Activated gamma-delta T cell treated with anti-CD3 and anti-CD28 coated beads, Interleukin-2, amount 50 U/mL, for 16 hours (primary cell): Measurements from ENCODE around the gene STARD5.

Experiments used
- DNase-seq: peaks from one replicate; pipeline ENCODE4 v3.0.0-alpha.2; 2020; ENCODE audit warnings: low read depth

STARD5 gene

DNA sequence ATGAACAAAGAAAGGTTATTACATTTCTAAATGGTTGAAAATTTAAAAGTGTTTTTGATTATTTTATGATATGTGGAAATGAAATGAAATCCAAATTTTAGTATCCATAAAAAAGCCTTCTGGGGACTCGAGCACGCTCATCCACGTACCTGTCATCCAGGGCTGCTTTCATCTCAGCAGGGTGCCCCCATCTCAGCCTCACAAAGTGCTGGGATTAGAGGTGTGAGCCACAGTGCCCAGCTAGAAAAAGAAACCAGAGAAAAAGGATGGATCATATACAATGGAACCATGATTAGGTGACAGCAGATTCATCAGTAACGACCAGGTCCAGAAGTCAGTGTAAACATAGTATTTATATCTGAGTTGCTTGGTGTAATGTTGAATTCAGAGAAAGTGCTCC is 49.7 kb downstream of the STARD5 start:
- no peak for DNase-seq

DNA sequence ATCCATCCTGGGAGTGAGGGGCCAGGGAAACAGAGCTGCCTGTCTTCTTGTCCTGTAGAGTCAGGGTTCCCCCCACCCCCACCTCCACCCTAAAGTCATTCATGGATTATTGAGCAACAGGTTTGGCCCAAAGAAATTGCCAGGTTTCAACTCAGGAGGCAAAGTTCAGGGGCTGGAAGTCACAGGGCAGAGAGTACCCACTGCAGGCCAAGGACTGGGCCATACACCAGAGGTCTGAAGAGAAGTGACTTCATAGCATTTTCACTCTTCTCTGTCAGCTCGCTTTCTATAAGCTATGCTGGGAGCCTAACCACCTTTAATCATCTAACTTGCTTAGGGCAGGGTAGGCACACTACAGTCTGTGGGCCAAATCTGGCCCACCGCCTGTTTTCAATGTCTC is 50.1 kb downstream of the STARD5 start:
- no peak for DNase-seq

DNA sequence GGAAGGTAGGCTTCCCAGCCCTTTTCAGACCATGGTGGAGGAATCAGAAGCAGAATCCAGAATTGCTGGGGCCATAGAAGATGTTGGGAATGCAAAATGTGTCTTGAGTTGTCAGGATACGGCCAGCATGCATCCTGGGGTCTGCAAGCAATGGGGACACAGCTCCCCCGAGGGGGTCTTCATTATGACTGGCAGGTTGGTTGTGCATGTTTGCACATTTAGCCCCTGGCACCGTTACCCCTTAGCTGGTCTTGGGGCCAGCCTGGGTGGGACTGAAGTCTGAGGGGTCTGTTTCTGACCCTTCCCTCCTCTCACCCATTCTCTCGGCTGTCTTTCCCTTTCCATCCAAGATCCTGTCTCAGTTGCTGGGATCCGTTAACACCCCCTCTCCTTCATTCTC is 50.7 kb downstream of the STARD5 start:
- DNase-seq: no peak

DNA sequence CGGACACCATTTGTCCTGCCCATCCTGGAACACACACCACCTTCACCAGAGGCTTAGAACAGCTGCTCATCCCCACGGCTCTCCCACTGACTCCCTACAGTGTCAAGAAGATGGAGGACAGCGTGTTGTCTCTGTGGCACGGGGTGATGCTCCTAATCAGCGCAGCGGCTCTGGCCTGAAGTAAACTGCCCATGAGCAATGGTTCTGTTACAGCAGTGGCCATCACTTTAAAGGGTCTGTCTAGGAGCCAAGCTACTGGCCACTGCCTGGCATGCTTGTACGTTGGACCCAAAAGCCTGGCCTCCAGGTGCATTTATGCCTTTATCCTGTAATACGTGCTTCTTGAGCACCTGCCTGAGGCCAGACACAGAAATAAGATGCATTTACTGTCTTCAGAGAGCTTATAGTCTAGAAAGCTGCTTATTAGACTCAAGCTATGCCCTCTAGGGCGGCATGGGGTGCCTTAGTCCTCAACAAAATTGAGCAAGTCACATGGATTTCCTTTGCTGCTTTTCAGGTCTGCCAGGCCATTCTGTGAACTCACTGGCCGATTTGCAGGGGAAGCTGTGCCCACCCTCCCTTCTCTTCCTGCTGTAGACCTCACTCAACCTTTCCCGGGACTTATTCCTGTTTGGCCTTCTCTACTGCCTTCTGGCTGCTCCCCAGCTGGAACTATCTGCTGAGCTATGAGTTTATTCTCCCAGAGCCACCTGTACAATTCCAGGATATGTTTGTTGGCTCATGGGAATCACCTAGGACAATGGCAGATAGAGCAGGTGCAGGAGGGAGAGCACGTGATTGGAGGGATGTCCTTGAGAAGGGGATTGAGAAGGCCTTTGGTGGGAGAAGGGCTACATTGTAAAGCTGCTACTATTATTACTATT is 51.9 kb downstream of the STARD5 start:
- no peak for DNase-seq

DNA sequence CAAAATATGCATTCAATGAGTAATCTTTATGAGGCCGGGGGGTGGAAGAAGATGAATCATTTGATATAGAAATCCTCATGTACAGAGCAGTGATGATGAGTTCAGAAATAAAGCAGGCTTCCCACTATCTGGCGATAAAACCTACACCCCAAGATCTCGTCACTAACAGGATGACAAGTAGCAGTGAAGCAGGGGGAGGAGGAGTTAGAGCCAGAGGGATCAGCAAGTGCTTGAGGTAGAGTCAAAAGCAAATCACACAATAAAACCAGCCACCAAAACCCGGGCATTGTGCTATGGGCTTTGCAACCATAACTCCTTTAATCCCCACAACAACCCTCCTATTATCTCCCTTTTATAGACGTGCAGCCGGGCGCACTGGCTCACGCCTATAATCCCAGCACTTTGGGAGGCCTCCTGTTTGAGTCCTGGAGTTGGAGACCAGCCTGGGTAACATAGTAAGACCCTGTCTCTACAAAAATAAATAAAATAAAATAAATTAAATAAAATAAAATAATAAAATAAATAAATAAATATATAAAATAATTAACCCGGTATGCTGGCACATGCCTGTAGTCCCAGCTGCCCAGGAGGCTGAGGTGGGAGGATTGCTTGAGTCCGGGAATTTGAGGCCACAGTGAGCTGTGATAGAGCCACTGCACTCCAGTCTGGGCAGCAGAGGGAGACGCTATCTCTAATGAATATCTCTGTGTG is 53.0 kb downstream of the STARD5 start:
- no peak for DNase-seq

DNA sequence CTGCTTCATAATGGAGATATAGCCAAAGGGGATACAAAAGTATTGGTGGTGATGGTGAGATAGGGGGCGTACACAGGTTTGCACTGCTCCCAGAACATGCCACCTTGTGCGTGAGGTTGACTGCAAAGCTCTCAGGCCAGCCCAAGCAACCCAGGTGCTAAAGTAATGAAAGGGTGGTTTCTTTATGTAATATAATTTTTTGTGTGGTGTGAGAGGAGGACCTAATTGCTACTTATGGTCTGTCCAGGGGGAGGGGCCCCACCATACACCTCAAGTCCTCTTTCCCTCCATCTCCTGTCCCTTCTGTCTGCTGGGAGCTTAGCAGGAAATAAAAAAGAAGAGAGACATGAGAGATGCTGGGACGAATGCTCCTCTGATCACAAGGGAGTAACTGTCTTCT is 53.8 kb downstream of the STARD5 start:
- DNase-seq: no peak

DNA sequence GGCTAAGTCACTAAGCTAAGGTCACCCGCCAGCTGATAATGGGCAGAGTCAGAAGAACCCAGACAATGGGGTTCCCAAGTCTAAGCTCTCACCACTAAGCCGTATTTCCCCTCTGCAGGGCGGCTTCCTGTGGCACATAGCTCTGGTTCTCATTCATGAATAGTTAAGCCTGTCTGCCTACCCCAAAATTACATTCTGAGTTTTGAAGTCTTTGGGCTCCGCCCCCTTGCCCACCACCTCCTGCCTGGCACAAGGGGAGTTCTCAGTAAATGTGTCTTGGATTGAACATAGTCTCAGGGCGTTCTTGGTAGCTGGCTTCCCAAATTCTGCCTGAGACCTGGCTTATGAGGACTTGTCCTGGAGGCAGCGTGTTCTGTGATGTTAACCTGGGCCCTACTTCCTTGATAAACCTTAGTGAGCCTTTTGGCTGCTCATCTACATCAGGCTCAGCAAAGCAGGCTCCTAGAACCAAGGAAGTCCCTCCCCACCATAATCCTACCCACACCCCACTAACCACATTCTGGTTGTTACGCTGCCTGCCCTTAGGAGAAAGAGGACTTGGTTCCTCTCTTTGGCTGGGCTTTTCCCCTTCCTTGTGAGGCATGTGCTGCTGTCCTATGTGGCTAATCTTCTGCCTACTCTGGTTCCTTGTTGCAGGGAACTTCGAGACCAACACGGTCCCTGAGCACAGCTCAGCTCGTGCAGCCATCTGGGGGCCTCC is 54.9 kb downstream of the STARD5 start:
- DNase-seq: no peak

DNA sequence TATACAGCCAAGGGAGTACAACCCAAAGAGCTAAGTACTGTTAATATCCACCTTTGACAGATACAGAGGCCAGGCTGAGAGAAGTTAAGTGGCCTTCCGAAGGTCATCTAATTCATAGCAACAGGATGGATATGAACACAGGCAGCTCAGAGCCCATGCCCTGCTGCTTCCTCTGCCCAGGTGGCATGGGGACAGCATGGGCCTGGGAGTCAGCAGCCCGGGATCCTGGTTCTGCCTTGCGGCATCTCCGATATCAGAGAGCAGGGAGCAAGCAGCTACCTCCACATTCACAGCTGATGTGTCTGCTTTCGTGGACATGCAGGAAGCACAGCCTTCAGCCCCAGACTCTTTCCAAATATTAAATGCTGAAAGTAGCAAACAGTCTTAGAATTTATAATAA is 55.6 kb downstream of the STARD5 start:
- DNase-seq: no peak

DNA sequence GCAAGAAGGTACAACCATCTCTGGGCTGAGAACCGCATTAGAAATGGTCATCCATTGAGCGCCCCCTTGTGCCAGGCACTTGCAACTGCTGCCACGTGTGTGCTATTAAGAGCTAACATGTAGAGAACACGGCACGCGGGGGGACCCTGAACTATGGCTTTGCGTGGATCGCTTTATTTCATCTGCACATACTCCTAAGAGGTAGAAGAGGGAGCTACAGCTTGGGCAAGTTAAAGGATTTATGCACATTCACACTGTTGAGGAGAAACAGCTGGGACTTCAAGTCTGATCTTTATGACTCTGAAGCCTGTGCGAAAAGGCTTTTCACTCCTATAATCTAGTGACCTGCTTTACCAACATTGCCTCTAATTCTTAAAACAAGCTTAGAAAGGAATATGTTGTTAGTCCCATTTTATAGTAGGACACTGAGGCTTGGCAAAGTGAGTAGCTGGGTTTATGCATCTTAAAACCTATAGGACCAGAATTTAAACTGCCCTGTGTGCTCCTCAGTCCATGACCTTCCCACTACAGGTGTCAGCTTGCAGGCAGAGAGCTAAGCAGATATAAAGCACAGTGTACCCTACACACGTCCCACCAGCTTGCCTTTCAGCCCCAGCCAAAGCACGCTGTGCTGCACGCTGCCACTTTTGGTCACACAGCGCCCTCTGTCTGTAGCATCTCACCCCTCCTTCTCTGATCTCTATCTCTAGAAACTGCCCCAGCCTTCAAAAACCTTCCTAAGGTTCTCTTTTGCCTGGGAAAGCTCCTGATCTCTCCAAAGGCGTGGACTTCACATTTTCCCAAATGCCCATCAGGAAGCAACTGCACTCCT is 57.8 kb downstream of the STARD5 start:
- DNase-seq: peak; percentile 75

DNA sequence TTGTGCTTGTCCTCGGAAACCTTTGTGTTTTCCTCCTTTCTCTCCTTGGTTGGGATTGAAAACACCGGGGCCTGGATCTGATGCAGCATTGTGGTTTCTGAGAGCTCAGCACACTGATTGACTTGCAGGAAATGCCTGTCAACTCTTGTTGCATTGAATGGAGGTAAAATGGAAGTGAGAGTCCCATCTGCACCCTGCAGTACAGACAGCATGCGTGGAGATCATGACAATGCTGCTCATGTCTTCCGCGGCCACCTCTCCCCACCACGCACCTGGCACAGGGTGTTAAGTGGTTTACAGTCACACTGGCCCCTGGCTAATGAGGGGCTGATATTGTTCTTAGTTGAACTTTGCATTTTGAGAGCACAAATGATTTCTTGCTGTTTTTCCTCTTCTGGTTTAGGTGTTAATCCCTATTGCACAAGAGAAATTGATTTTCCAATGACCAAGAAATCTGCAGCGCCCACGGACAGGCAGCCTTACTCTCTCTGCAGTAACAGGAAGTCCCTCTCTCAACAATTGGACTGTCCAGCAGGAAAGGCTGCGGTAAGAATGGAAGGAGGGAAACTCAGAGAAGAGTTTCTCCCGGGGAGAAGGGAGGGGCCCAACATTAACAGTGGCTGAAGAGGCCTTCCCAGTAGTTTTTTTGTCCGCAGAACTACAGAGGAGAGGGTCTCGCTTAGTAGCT is 58.5 kb downstream of the STARD5 start:
- no peak for DNase-seq

DNA sequence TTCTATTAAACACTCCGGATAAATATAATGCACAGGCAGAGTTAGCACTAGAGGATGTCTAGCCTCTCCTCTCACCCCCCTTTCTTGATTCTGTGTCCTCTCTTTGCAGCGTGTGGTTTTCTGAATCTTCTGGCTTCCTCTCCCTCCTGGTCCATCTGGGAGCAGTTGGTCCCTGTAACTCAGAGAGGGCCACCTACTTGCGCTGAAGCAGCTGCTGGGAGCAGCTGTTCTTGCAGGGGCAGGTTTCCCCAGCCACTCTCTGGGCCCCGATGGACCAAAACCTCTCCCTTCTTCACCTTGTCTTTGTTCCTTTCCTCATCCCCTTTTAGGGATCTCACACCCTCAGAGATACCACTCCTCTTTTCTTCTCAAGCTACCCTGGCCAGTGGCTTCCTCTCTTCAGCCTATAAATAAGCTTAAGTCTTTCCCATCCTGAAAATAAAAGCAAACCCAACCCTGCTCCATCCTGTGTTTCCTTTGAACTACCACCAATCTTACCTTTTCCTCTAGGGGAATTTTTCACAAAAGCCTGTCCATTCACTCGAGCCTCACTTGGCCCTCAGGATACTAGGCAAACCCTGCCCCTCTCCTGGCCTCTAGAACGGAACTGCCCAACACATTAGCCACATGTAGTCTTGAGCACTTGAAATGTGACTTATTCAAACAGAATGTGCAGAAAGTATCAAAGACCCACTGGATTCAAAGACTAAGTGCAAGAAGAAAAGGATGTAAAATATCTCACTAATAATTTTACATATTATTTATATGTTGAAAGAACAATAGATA is 59.7 kb downstream of the STARD5 start:
- no peak for DNase-seq

DNA sequence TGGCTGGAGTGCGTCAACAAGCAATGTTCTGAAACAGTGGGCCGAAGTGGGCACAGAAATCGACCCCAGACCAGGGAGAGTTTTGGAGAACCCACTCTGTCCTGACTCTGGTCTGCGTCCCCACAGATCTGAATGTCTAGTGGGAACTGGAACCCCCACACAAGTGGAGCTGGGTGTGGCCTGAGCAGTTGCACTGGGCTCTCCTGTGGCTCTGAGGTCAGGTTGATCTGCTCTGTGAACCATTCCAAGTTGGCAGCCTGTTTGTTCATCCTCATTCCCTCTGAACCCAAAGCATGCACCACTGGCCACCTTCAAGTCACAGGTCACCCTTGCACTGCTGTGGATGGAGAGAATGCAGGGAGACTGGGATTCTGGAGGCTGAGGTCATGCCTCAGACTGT is 60.5 kb downstream of the STARD5 start:
- no peak for DNase-seq

DNA sequence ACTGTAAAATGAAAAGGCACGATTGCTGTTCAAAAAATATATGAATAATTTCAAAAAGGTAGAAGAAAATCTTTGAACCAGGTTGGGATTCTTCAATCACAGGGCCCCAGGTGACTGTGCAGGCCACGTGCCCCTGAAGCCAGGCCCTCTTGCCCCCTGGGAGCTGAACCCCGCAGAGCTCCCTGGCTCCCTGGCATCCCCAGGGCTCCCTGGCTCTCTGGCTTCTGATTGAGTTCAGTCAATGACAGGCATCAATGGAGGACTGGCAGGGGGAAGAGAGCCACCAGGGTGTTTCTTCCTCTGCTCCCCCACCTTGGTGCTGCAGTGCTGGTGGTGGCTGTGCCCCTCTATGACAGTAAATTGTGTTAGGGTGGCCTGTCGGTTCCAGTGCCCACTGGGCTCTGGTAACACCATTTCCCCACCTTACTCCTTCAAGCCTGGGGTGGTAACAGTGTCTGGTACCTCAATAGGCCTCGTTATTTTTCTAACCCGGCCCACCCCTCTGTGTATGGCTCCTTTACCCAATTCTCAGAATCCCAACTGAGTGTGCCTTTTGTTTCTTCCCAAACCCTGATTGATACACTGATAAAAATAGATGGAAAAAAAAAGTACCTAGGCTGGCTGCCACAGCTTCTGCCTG is 62.6 kb downstream of the STARD5 start:
- DNase-seq: no peak

DNA sequence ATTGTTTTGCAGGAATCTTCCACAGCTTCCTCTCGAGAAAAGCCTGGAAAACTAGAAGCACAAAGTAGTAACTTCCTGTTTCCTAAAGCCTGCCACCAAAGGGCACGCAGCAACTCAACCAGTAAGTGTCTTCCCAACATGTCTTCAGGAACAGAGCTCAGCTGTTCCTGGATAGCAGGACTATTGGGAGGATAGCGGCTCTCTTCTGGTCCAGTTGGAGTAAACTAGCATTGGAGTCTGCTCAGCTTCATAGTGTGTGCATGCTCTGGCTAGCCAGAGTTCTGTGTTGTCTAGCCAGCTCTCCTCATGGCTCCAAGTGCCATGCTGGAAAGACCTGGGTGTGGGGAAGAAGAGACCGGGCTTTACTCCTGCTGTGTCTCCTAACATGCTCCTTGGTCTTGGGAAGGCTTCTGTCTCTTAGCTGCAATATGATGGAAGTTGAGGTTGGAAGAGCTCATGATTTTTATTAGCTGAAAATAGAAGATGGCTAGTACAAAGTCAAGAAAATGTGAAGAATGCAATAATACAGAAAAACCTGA is 64.1 kb downstream of the STARD5 start:
- no peak for DNase-seq
